ENCODE measurements around the gene PDPN.

The PDPN gene, protein sequence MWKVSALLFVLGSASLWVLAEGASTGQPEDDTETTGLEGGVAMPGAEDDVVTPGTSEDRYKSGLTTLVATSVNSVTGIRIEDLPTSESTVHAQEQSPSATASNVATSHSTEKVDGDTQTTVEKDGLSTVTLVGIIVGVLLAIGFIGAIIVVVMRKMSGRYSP

DNA sequence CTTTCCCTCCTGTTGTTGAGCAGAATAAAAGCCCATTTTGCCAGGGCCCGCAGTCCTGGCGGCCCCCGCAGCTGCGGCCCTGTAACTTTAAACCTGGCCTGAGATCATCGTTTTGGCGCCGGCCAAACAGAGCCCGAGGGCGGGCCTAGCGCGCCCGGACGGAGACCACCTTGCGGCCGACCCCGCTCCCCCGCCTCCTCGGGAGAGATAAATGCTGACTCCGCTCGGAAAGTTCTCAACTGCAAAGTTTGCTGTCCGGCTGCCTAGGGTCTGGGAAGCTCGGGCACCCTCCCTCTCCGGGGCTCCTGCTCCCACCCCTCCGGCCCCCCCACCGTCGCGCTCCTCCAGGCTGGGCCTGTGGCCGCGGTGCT lies at the start of gene PDPN:
TSS of gene PDPN (plus strand) at position 238 of the 371 bp plus-strand sequence. CDS start 202 bp downstream, outside the sequence.
- ATAC-seq (ENCODE audit: low read depth) (no peak), DNase-seq (ENCODE audit: low spot score in 2 of 2) (no peak)
- Mint-ChIP-seq H3K27ac (no peak within 1 kb of the TSS), H3K9me3 (no peaks in the 10 kb centered on the region), H3K36me3 (no peaks in the 10 kb centered on the region), H3K4me3 (no peak within 1 kb of the TSS), H3K4me1 (no peaks in the 10 kb centered on the region), H3K27me3 (peaks cover 27% of the 10 kb centered on the region)

DNA sequence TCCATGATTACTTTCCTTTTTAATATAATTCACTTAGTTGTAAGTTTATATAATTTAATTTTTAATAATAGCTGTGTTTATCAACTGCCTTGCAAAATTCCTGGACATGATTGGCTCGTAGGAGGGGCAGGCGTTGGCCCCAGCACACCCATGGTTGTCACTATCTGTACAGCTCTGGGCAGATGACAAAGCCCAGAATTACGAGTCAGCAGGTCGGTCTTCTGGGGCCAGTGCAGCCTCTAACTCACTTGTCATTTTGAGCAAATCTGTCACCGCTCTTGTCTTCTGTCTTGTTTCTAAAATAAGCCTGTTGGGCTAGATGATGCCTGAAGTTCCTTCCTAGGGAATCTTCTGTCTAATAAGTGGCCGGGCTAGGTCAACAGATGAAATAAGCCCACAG lies 48.4 kb upstream of the PDPN start:
- Mint-ChIP-seq H3K27me3 (peaks cover 10% of the 10 kb centered on the region), H3K27ac (no peak overlapping the region), H3K9me3 (no peaks in the 10 kb centered on the region), H3K4me3 (no peak overlapping the region), H3K4me1 (peaks cover 3% of the 10 kb centered on the region), H3K36me3 (no peaks in the 10 kb centered on the region)
- ATAC-seq (ENCODE audit: low read depth): no peak
- DNase-seq (ENCODE audit: low spot score in 2 of 2): no peak

DNA sequence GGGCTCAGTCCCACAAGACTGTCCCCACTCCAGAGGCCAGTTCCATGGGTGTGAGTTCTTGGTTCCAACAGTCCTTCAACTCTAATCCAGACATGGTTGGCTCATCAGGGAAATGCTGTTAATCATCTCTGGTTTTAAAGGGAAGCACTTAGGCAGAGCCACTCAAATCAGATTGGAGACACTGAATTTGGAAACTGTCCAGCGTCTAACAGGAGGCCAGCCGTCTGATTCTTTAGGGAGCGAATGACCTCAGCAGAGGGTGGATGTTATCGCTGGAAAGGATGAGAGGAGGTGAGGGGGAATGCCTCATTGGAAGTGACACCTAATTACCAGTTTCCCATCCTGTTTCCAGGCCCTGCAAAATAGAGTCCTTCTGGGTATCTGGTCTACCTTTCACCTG lies 47.1 kb upstream of the PDPN start:
- peaks cover 9% of the 10 kb centered on the region for H3K27me3 Mint-ChIP-seq
- DNase-seq (ENCODE audit: low spot score in 2 of 2) (no peak), ATAC-seq (ENCODE audit: low read depth) (no peak)
- H3K27ac Mint-ChIP-seq: no peak overlapping the region
- H3K36me3 Mint-ChIP-seq: no peaks in the 10 kb centered on the region
- no peak overlapping the region for H3K4me3 Mint-ChIP-seq
- no peaks in the 10 kb centered on the region for H3K4me1 Mint-ChIP-seq
- H3K9me3 Mint-ChIP-seq: no peaks in the 10 kb centered on the region

DNA sequence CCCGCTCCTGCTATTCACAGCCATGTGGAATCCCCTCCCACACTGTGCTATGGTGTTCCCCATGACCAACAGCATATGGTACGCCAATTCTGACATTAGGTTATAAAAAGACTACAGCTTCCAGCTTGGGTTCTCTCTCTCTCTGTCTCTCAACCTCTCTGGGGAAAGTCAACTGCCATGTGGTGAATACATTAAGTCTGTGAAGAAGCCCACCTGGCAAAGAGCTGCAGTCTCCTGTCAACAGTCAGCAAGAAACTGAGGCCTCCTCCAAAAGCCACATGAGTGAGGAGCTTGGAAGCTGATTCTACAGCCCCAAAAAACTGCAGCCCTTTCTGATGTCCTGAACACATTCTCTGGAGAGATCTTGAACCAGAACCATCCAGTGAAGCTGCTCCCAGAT lies 44.8 kb upstream of the PDPN start:
- Mint-ChIP-seq H3K27me3 (peaks cover 9% of the 10 kb centered on the region), H3K4me3 (no peak overlapping the region), H3K9me3 (no peaks in the 10 kb centered on the region), H3K27ac (no peak overlapping the region), H3K4me1 (no peaks in the 10 kb centered on the region), H3K36me3 (no peaks in the 10 kb centered on the region)
- no peak for DNase-seq (ENCODE audit: low spot score in 2 of 2)
- ATAC-seq (ENCODE audit: low read depth): no peak

DNA sequence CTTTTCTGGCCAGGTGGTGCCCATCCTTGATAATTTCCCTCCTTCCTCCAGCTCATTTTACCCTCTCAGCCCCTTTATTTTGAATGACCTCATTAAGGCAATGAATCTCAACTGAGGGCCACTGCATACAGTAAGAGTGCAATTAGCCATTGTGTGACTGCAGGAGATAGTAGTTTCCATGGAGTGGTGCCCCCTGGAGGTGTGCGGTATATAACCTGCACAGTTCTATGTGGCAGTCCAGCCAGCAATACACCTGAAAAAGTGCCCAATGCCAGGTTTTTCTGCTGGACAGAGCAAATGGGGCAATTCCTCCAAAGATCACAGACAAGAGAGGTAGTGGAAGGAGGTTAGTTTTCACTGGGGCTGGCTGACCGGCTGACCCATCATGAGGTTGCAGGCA lies 43.9 kb upstream of the PDPN start:
- ATAC-seq (ENCODE audit: low read depth): no peak
- Mint-ChIP-seq H3K4me1 (no peaks in the 10 kb centered on the region), H3K4me3 (no peak overlapping the region), H3K27me3 (peaks cover 9% of the 10 kb centered on the region), H3K9me3 (no peaks in the 10 kb centered on the region), H3K27ac (no peak overlapping the region), H3K36me3 (no peaks in the 10 kb centered on the region)
- no peak for DNase-seq (ENCODE audit: low spot score in 2 of 2)

DNA sequence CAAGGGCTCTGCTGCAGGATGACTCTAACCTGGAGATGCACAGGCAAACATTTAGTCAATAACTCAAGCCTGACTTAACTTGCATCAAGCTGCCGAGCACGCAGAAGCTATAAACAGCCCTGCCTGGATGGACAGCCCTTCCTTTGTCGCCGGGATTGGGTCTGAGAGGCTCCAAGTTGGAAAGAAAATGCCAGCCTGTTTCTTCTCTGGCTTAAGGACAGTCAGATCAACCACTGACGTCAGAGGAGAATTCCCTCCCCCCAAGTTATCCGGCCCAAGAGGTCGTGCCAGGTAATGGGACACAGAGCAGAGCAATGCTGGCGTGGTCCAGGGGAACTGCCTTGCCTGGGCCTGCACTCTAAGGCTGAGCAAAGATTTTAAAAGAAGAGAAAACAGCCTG lies 42.8 kb upstream of the PDPN start:
- ATAC-seq (ENCODE audit: low read depth) (no peak), DNase-seq (ENCODE audit: low spot score in 2 of 2) (no peak)
- H3K9me3 Mint-ChIP-seq: no peaks in the 10 kb centered on the region
- H3K4me3 Mint-ChIP-seq: no peak overlapping the region
- H3K36me3 Mint-ChIP-seq: no peaks in the 10 kb centered on the region
- H3K27ac Mint-ChIP-seq: no peak overlapping the region
- H3K27me3 Mint-ChIP-seq: peaks cover 5% of the 10 kb centered on the region
- H3K4me1 Mint-ChIP-seq: no peaks in the 10 kb centered on the region

DNA sequence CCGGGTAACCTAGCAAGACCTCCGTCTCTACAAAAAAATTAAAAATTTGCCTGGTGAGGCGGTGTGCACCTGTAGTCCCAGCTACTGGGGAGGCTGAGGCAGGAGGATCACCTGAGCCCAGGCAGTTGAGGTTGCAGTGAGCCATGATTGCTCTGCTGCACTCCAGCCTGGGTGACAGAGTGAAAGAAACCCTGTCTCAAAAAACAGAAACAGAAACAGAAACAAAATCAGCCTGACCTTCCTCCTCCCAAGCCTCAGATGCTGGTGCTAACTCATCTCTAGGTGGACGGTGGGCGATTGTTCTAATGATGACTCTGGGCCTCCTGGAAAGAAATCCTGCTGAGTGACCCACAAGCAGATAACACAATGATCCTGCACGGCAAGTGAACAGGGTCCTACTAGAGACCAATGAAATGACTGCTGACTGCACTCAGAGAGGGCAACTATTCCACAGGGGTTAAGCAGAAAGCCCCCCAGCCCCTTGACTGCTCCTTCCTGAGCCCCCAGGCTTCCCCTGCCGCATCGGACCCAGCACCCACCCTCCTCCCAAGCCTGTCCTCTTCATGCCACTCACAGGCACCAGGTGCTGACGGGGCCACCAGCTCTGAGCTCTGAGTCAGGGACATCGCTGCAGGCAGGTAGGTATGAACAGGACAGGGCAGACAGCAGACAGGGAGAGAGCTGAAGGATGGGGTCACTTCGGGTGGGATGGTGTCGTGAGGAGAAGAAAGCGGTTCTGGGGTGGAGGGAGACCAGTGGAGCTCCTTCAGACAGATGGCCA lies 42.0 kb upstream of the PDPN start:
- DNase-seq (ENCODE audit: low spot score in 2 of 2) (no peak), ATAC-seq (ENCODE audit: low read depth) (no peak)
- no peak overlapping the region for H3K4me3 Mint-ChIP-seq
- H3K27me3 Mint-ChIP-seq: peaks cover 9% of the 10 kb centered on the region
- H3K9me3 Mint-ChIP-seq: no peaks in the 10 kb centered on the region
- no peaks in the 10 kb centered on the region for H3K4me1 Mint-ChIP-seq
- no peak overlapping the region for H3K27ac Mint-ChIP-seq
- no peaks in the 10 kb centered on the region for H3K36me3 Mint-ChIP-seq

DNA sequence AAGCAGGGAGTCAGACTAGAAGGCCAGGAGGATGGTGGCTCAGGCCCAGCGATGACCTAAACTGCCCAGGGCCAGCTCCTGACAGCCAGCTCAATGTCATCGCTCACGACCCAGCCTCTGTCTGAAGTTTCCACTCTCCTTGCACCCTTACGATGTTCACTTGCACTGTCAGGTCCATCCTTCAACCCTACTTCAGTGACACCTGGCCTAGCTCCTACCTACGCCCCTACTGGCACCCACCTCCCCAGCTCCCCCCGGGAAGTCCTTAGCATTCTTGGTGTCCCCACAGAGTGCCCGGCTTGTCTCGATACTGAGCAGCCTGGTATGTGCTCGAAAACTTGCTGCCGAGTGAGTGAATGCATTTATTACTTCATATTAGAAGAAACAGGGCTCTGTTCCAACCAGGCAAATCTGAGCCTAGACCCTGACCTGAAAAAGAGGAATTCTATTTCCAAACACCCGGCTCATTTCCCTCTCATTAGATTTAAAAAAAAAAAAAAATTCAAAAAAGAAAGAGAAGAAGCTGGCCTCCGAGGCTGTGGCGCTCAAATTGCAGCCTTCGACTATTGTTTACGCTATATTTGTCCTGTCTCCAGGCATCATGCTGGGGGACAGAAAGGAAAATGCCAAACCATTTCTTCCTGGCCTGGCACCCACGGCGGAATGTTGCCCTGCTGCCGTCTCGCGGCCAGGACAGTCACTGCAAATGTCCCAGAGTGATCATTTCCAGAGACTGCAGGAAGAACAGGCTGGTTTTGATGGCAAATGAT lies 40.0 kb upstream of the PDPN start:
- Mint-ChIP-seq H3K27me3 (peaks cover 13% of the 10 kb centered on the region), H3K4me3 (no peak overlapping the region), H3K27ac (no peak overlapping the region), H3K36me3 (no peaks in the 10 kb centered on the region), H3K4me1 (no peaks in the 10 kb centered on the region), H3K9me3 (no peaks in the 10 kb centered on the region)
- ATAC-seq (ENCODE audit: low read depth) (no peak), DNase-seq (ENCODE audit: low spot score in 2 of 2) (no peak)

DNA sequence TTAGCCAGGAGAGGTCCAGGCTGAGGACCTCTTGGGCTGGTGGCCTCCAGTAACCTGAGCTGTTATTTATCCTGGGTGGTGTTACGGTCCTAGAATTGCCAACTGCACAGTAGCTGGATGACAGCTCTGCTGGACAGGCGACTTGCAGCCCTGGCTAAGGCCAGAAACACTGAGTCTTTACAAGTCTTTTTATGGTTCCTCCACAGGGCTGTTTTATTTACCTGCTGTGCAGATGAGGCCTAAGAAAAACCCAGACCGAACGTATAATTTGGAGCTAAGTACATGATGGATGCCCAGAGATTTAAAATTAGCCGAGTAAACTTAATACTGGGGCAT lies 39.4 kb upstream of the PDPN start:
- H3K27me3 Mint-ChIP-seq: peaks cover 16% of the 10 kb centered on the region

DNA sequence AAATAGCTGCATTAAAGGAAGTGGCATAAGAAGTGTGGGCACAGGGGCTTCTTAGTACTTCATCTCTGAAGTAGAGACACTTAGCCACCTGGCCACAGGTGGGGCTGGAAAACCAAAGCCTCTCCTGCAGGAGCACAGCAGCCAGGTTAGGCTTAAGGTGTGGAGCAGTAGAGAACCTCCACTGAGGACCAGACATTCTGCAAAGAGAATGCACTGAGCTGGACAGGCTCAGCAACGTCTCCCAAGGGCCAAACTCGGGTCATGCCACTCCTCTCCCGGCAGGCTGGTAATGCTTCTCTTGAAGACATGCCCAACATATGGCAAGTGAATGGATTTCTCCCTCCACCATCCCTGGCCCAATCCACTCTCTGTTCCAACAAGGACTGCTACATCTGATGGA lies 36.8 kb upstream of the PDPN start:
- no peak overlapping the region for H3K27ac Mint-ChIP-seq
- ATAC-seq (ENCODE audit: low read depth): no peak
- H3K4me3 Mint-ChIP-seq: no peak overlapping the region

More for the DNA sequence above, 39.4 kb upstream of the PDPN start:
- DNase-seq (ENCODE audit: low spot score in 2 of 2) (no peak), ATAC-seq (ENCODE audit: low read depth) (no peak)
- Mint-ChIP-seq H3K36me3 (no peaks in the 10 kb centered on the region), H3K4me3 (no peak overlapping the region), H3K9me3 (no peaks in the 10 kb centered on the region), H3K27ac (no peak overlapping the region), H3K4me1 (no peaks in the 10 kb centered on the region)

DNA sequence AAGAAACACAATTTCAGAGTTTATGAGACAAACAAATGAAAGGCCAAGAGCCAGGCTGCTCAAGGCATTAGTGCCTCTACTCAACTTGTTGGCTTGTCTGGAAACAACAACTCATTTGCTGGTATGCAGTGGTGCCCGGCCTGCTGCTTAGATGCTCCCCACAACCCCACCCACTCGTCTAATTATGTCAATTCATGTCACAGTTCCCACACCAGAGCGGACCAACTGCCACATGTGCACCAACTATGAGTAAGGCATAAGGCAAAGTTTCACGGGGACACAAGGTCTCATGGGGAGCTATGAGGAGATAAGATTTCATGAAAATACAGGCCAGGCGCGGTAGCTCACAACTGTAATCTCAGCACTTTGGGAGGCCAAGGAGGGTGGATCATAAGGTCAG lies 35.4 kb upstream of the PDPN start:
- Mint-ChIP-seq H3K27me3 (peaks cover 13% of the 10 kb centered on the region), H3K9me3 (no peaks in the 10 kb centered on the region), H3K27ac (no peak overlapping the region), H3K36me3 (no peaks in the 10 kb centered on the region), H3K4me1 (no peaks in the 10 kb centered on the region), H3K4me3 (no peak overlapping the region)
- no peak for ATAC-seq (ENCODE audit: low read depth)
- DNase-seq (ENCODE audit: low spot score in 2 of 2): no peak

More for the DNA sequence above, 36.8 kb upstream of the PDPN start:
- no peaks in the 10 kb centered on the region for H3K36me3 Mint-ChIP-seq
- H3K27me3 Mint-ChIP-seq: peaks cover 13% of the 10 kb centered on the region
- no peaks in the 10 kb centered on the region for H3K4me1 Mint-ChIP-seq
- no peak for DNase-seq (ENCODE audit: low spot score in 2 of 2)
- no peaks in the 10 kb centered on the region for H3K9me3 Mint-ChIP-seq

DNA sequence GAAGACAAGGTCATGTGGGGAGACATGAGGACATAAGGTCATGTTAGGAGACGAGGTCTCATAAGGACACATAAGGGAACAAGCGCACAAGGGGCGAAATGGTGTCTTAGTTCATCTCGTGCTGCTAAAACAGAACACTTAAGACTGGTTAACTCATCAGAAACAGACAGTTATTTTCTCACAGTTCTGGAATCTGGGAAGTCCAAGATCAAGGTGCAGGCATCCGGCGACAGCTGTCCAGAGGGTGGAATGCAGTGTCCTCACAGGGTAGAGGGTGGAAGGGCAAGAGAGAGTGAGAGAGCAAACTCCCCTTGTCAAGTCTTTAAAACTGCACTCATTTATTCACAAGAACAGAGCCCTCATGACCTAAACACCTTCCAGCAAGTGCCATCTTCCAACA lies 34.6 kb upstream of the PDPN start:
- DNase-seq (ENCODE audit: low spot score in 2 of 2): no peak
- no peaks in the 10 kb centered on the region for H3K36me3 Mint-ChIP-seq
- H3K4me3 Mint-ChIP-seq: no peak overlapping the region
- no peak overlapping the region for H3K27ac Mint-ChIP-seq
- ATAC-seq (ENCODE audit: low read depth): no peak
- no peaks in the 10 kb centered on the region for H3K4me1 Mint-ChIP-seq
- no peaks in the 10 kb centered on the region for H3K9me3 Mint-ChIP-seq
- H3K27me3 Mint-ChIP-seq: peaks cover 13% of the 10 kb centered on the region

DNA sequence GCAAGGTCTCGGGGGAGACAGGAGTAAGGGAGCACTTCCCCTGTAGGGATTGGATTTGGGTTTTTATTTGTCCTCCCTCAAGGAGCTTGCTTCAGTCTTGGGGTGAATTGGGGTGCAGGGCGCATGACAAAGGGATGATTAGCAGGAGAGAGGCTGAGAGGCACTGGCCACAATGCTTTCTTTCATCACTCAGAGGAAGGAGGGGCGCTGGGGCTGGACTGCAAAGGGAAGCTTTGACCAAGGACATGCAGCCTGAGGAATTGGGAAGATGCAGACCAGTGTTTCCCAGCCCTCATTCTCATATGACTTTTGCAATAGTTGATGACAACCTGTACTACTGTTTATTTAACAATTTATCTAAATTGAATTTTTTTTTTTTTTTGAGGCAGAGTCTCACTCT lies 34.1 kb upstream of the PDPN start:
- no peak for ATAC-seq (ENCODE audit: low read depth)
- Mint-ChIP-seq H3K4me1 (no peaks in the 10 kb centered on the region), H3K27ac (no peak overlapping the region), H3K4me3 (no peak overlapping the region), H3K36me3 (no peaks in the 10 kb centered on the region), H3K27me3 (peaks cover 13% of the 10 kb centered on the region), H3K9me3 (no peaks in the 10 kb centered on the region)
- no peak for DNase-seq (ENCODE audit: low spot score in 2 of 2)

DNA sequence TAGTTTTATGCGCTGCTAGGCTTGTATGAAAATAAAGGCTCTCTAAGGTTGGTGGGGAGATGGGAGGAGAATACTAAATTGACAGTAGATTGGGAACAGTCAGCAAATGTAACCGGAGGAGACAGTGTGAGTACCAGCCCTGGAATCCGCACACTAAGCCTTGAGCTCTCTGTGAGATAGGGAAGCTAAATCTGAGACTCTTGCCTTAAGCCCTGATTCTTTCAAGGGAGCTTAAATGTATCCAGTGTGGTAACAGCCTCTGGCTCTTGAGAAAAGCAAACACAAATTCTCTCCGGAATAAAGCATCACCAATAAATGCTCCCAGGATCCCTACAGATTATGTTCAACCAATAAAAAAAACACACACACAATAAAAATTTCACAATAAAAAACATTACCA lies 33.0 kb upstream of the PDPN start:
- no peak for ATAC-seq (ENCODE audit: low read depth)

More for the DNA sequence above, 33.0 kb upstream of the PDPN start:
- Mint-ChIP-seq H3K4me1 (no peaks in the 10 kb centered on the region), H3K27me3 (peaks cover 13% of the 10 kb centered on the region), H3K27ac (no peak overlapping the region), H3K36me3 (no peaks in the 10 kb centered on the region), H3K4me3 (no peak overlapping the region), H3K9me3 (no peaks in the 10 kb centered on the region)
- no peak for DNase-seq (ENCODE audit: low spot score in 2 of 2)
